ENCODE data around the gene NDFIP1. TPM values are rescaled to one million over a fixed set of nuclear protein-coding genes. Genes with fewer than 3 reads are reported as not detected.
"Not testable (repeated sequence)": the region's sequence is repeated elsewhere in the genome, so short reads cannot be mapped to it uniquely, and the experiment has no call there.

Gene NDFIP1
- total RNA-seq, 6 experiments from 2014 or later: 50.4 to 61.1 (median 57.1) TPM

- WGBS (ENCODE audit: insufficient coverage, low coverage, low lambda C conversion rate, missing lambda C conversion rate): 90% methylated on average over 8 of the region's 8 CpGs
- H3K27ac ChIP-seq: no peak overlapping the region
- intact Hi-C loops (cut with DNase I): loop anchor here in 1 of 2 donors (5.0 kb wide), 1 partner anchor 397 kb away; no protein-coding TSS in a partner anchor
- H3K27me3 ChIP-seq: no peaks in the 10 kb centered on the region
- DNase-seq (no peak), ATAC-seq (no peak)
- no peaks in the 10 kb centered on the region for H3K9me3 ChIP-seq
- H3K4me3 ChIP-seq: no peak overlapping the region
- no peak for TF ChIP-seq CTCF (IDR thresholded peaks at IDR 0.05)
- TF ChIP-seq POLR2A (IDR thresholded peaks at IDR 0.05): no peak
- H3K36me3 ChIP-seq: peaks cover 0 to 26% (median 9%) of the 10 kb centered on the region in 4 donors
- peaks cover 0 to 8% (median 0%) of the 10 kb centered on the region in 4 donors for H3K4me1 ChIP-seq
Observed at GRCh38 chr5:142150431-142150830, 41.9 kb downstream of the NDFIP1 start.

- no peaks in the 10 kb centered on the region for H3K9me3 ChIP-seq
- DNase-seq (no peak), ATAC-seq (peak; percentile 64 to 76 (median 70))
- intact Hi-C loops (cut with DNase I): loop anchor here in 1 of 2 donors (5.0 kb wide), 1 partner anchor 396 kb away; no protein-coding TSS in a partner anchor
- peaks cover 0 to 8% (median 0%) of the 10 kb centered on the region in 4 donors for H3K4me1 ChIP-seq
- no peaks in the 10 kb centered on the region for H3K27me3 ChIP-seq
- H3K27ac ChIP-seq: no peak overlapping the region
- no peak overlapping the region for H3K4me3 ChIP-seq
- TF ChIP-seq CTCF (IDR thresholded peaks at IDR 0.05): peak; percentile 73 to 86 (median 83)
- no peak for TF ChIP-seq POLR2A (IDR thresholded peaks at IDR 0.05)
- H3K36me3 ChIP-seq: peaks cover 0 to 15% (median 8%) of the 10 kb centered on the region in 4 donors
- 40% methylated on average over 3 of the region's 3 CpGs for WGBS (ENCODE audit: insufficient coverage, low coverage, low lambda C conversion rate, missing lambda C conversion rate)
Observed at GRCh38 chr5:142151436-142152383, 43.1 kb downstream of the NDFIP1 start.

- intact Hi-C loops (cut with DNase I): loop anchor here in 1 of 2 donors (5.0 kb wide), 1 partner anchor 395 kb away; no protein-coding TSS in a partner anchor
- TF ChIP-seq CTCF (IDR thresholded peaks at IDR 0.05): no peak
- no peak for TF ChIP-seq POLR2A (IDR thresholded peaks at IDR 0.05)
- H3K9me3 ChIP-seq: no peaks in the 10 kb centered on the region
- peaks cover 0 to 12% (median 7%) of the 10 kb centered on the region in 4 donors for H3K36me3 ChIP-seq
- no peak overlapping the region for H3K4me3 ChIP-seq
- 78% methylated on average over 1 of the region's 1 CpG for WGBS (ENCODE audit: insufficient coverage, low coverage, low lambda C conversion rate, missing lambda C conversion rate)
- no peak overlapping the region for H3K27ac ChIP-seq
- no peaks in the 10 kb centered on the region for H3K27me3 ChIP-seq
- no peak for ATAC-seq
- H3K4me1 ChIP-seq: peaks cover 0 to 8% (median 0%) of the 10 kb centered on the region in 4 donors
- no peak for DNase-seq
Observed at GRCh38 chr5:142152384-142152732, 43.8 kb downstream of the NDFIP1 start.

- peaks cover 0 to 9% (median 5%) of the 10 kb centered on the region in 4 donors for H3K36me3 ChIP-seq
- intact Hi-C loops (cut with DNase I): loop anchor here in 1 of 2 donors (5.0 kb wide), 1 partner anchor 393 kb away; no protein-coding TSS in a partner anchor
- no peak for ATAC-seq
- H3K27ac ChIP-seq: no peak overlapping the region
- no peaks in the 10 kb centered on the region for H3K9me3 ChIP-seq
- no peaks in the 10 kb centered on the region for H3K27me3 ChIP-seq
- no peak for TF ChIP-seq CTCF (IDR thresholded peaks at IDR 0.05)
- no peak for TF ChIP-seq POLR2A (IDR thresholded peaks at IDR 0.05)
- no peak for DNase-seq
- peaks cover 0 to 7% (median 0%) of the 10 kb centered on the region in 4 donors for H3K4me1 ChIP-seq
- H3K4me3 ChIP-seq: no peak overlapping the region
- WGBS (ENCODE audit: insufficient coverage, low coverage, low lambda C conversion rate, missing lambda C conversion rate): 63% methylated on average over 12 of the region's 12 CpGs
Observed at GRCh38 chr5:142153674-142154448, 45.3 kb downstream of the NDFIP1 start.

- H3K27me3 ChIP-seq, H3K4me1 ChIP-seq, H3K36me3 ChIP-seq, H3K4me3 ChIP-seq, DNase-seq, H3K27ac ChIP-seq, H3K9me3 ChIP-seq, ATAC-seq: not testable (repeated sequence)
- WGBS (ENCODE audit: insufficient coverage, low coverage, low lambda C conversion rate, missing lambda C conversion rate): 95% methylated on average over 10 of the region's 12 CpGs
- intact Hi-C loops (cut with DNase I): loop anchor here in 1 of 2 donors (5.0 kb wide), 1 partner anchor 393 kb away; no protein-coding TSS in a partner anchor
Observed at GRCh38 chr5:142154449-142154841, 45.9 kb downstream of the NDFIP1 start.

Data from right lobe of liver (tissue), 6 donors.